H1 (cell line): ENCODE results near the gene CD52. TPM values are rescaled to one million over a fixed set of nuclear protein-coding genes. Genes with fewer than 3 reads are reported as not detected.

Experiments used
- CTCF ChIA-PET: fragments of 300-600 bp; sonication (Branson Sonifier 250); formaldehyde crosslinking; loops from one replicate; lab custom pipeline; 2021; ENCODE audit not compliant: partially characterized antibody; lab: Charles Lee
- POLR2A ChIA-PET: fragments of 300-600 bp; sonication (Branson Sonifier 250); formaldehyde crosslinking; loops from one replicate; lab custom pipeline; 2021; ENCODE audit warnings: inconsistent platforms; ENCODE audit not compliant: partially characterized antibody; lab: Charles Lee
- DNase-seq, 2 experiments: peaks; one replicate each; pipeline versions ENCODE4 v3.0.0 to v3.0.0-alpha.2; 2010 to 2022; ENCODE audit warnings: low spot score in 2 of 2, low read depth in 1 of 2, mixed read lengths in 1 of 2
- FAIRE-seq: peaks from 2 replicates; lab custom pipeline; 2011; peaks lifted over from hg19 to GRCh38; lab: Jason Lieb, UNC
- H2AFZ ChIP-seq: 2 replicates; pipeline ENCODE4 v1.8.1; 2012; ENCODE audit warnings: low read length, inconsistent platforms
- H2AK5ac ChIP-seq: 2 replicates; pipeline ENCODE4 v1.6.1; 2013; ENCODE audit warnings: low read depth, low read length
- H2BK120ac ChIP-seq: replicated peaks from 2 replicates; pipeline ENCODE3; 2013; ENCODE audit warnings: low read depth, low read length, inconsistent platforms
- H2BK12ac ChIP-seq: 2 replicates; pipeline ENCODE4 v1.6.1; 2013; ENCODE audit warnings: low read depth, low read length
- H2BK15ac ChIP-seq: 2 replicates; pipeline ENCODE4 v1.6.1; 2013; ENCODE audit warnings: low read length
- H2BK20ac ChIP-seq: 2 replicates; pipeline ENCODE4 v1.6.1; 2013; ENCODE audit warnings: low read length
- H2BK5ac ChIP-seq: 2 replicates; pipeline ENCODE4 v1.6.1; 2013; ENCODE audit warnings: low read depth, low read length
- H3K14ac ChIP-seq: 2 replicates; pipeline ENCODE4 v1.6.1; 2013; ENCODE audit warnings: inconsistent platforms; ENCODE audit not compliant: insufficient read length
- H3K18ac ChIP-seq: 2 replicates; pipeline ENCODE4 v1.6.1; 2013; ENCODE audit warnings: low read length; ENCODE audit errors: extremely low read depth
- H3K23ac ChIP-seq: 2 replicates; pipeline ENCODE4 v1.6.1; 2013; ENCODE audit warnings: inconsistent platforms; ENCODE audit not compliant: insufficient read length
- H3K23me2 ChIP-seq: 2 replicates; pipeline ENCODE4 v1.6.1; 2013; ENCODE audit warnings: low read depth, low read length
- H3K27ac ChIP-seq: 2 replicates; pipeline ENCODE4 v1.6.1; 2011; ENCODE audit warnings: low read depth, low read length, inconsistent platforms
- H3K27me3 ChIP-seq, 4 experiments: replicated peaks in 1 of 4; 1 replicate in 1 of 4; 2 replicates in 3 of 4; pipeline versions ENCODE4 v1.6.1 to v1.8.1; 2011 to 2013; ENCODE audit warnings: low read length in 3 of 4, mild to moderate bottlenecking in 3 of 4, inconsistent platforms in 2 of 4, mixed read lengths in 2 of 4, moderate library complexity in 1 of 4; ENCODE audit not compliant: control insufficient read depth in 3 of 4, insufficient read depth in 3 of 4; ENCODE audit errors: extremely low read depth in 1 of 4
- H3K36me3 ChIP-seq, 4 experiments: 2 replicates each; pipeline versions ENCODE4 v1.6.1 to v1.8.1; 2011 to 2013; ENCODE audit warnings: mild to moderate bottlenecking in 4 of 4, low read length in 3 of 4, moderate library complexity in 2 of 4, control low read depth in 1 of 4, inconsistent platforms in 1 of 4; ENCODE audit not compliant: insufficient read depth in 4 of 4, control insufficient read depth in 2 of 4
- H3K4ac ChIP-seq: replicated peaks from 2 replicates; pipeline ENCODE3; 2013; ENCODE audit warnings: low read length, low read depth, mixed read lengths, inconsistent platforms; ENCODE audit not compliant: insufficient read length
- H3K4me1 ChIP-seq, 4 experiments: replicated peaks in 1 of 4; 1 replicate in 1 of 4; 2 replicates in 3 of 4; pipeline versions ENCODE4 v1.6.1 to v1.8.1; 2011 to 2013; ENCODE audit warnings: low read length in 3 of 4, inconsistent platforms in 2 of 4, mixed read lengths in 1 of 4; ENCODE audit not compliant: insufficient read depth in 4 of 4, control insufficient read depth in 3 of 4
- H3K4me2 ChIP-seq, 2 experiments: 2 replicates each; pipeline versions ENCODE4 v1.6.1 to v1.8.1; 2011 to 2013; ENCODE audit warnings: low read depth in 2 of 2, low read length in 2 of 2, control low read depth in 1 of 2, inconsistent platforms in 1 of 2, mild to moderate bottlenecking in 1 of 2; ENCODE audit not compliant: insufficient read depth in 1 of 2
- H3K4me3 ChIP-seq, 4 experiments: fragments of 200-600, 300-600 bp in 1 of 4; sonication (generic), shearing (Covaris generic), sonication (Bioruptor Twin) in 1 of 4; 2 replicates each; pipeline versions ENCODE4 v1.5.1 to v1.8.1; 2011 to 2016; ENCODE audit warnings: low read length in 4 of 4, low read depth in 3 of 4, control low read depth in 2 of 4, inconsistent platforms in 2 of 4, mild to moderate bottlenecking in 2 of 4, mixed read lengths in 1 of 4, moderate library complexity in 1 of 4; ENCODE audit not compliant: insufficient read depth in 2 of 4; ENCODE audit errors: extremely low read depth in 1 of 4
- H3K56ac ChIP-seq: replicated peaks from 2 replicates; pipeline ENCODE3; 2013; ENCODE audit warnings: low read depth, mild to moderate bottlenecking, mixed read lengths, low read length, inconsistent platforms; ENCODE audit not compliant: insufficient read length
- H3K79me1 ChIP-seq: 2 replicates; pipeline ENCODE4 v1.6.1; 2013; ENCODE audit warnings: low read depth, low read length, control low read depth
- H3K79me2 ChIP-seq, 2 experiments: 2 replicates each; pipeline versions ENCODE4 v1.6.1 to v1.8.1; 2012 to 2013; ENCODE audit warnings: low read length in 2 of 2, mild to moderate bottlenecking in 2 of 2, inconsistent platforms in 1 of 2; ENCODE audit not compliant: insufficient read depth in 2 of 2, control insufficient read depth in 1 of 2
- H3K9ac ChIP-seq, 4 experiments: replicated peaks in 1 of 4; 1 replicate in 1 of 4; 2 replicates in 3 of 4; pipeline versions ENCODE4 v1.6.1 to v1.8.1; 2011 to 2013; ENCODE audit warnings: low read depth in 3 of 4, low read length in 3 of 4, control low read depth in 2 of 4, mild to moderate bottlenecking in 2 of 4, moderate library complexity in 2 of 4, inconsistent platforms in 1 of 4; ENCODE audit errors: extremely low read depth in 1 of 4
- H3K9me3 ChIP-seq, 2 experiments: 2 replicates each; pipeline versions ENCODE4 v1.6.1 to v1.8.1; 2012 to 2013; ENCODE audit warnings: mild to moderate bottlenecking in 2 of 2, moderate library complexity in 2 of 2, control low read depth in 1 of 2, inconsistent platforms in 1 of 2, low read depth in 1 of 2, low read length in 1 of 2, mixed read lengths in 1 of 2; ENCODE audit not compliant: insufficient read depth in 2 of 2
- H4K20me1 ChIP-seq, 2 experiments: replicated peaks in 1 of 2; 2 replicates each; pipeline versions ENCODE3 to v1.8.1; 2011 to 2013; ENCODE audit warnings: inconsistent platforms in 2 of 2, low read length in 2 of 2, mild to moderate bottlenecking in 1 of 2; ENCODE audit not compliant: insufficient read depth in 2 of 2, control insufficient read depth in 1 of 2
- H4K5ac ChIP-seq: 2 replicates; pipeline ENCODE4 v1.6.1; 2013; ENCODE audit warnings: low read length, low read depth, mixed read lengths, inconsistent platforms; ENCODE audit not compliant: insufficient read length
- H4K8ac ChIP-seq: 2 replicates; pipeline ENCODE4 v1.8.0; 2013; ENCODE audit warnings: mild to moderate bottlenecking, moderate library complexity, low read length, inconsistent platforms; ENCODE audit not compliant: insufficient read depth; ENCODE audit errors: extremely low read depth
- H4K91ac ChIP-seq: replicated peaks from 2 replicates; pipeline ENCODE3; 2013; ENCODE audit warnings: low read length, mixed read lengths, inconsistent platforms; ENCODE audit not compliant: insufficient read length
- CTBP2 ChIP-seq: IDR thresholded peaks from 2 replicates; pipeline ENCODE4 v1.7.0; 2011; ENCODE audit warnings: borderline replicate concordance, mild to moderate bottlenecking, moderate library complexity, mixed read lengths, low read length; ENCODE audit not compliant: insufficient read depth, insufficient read length
- E2F6 ChIP-seq: IDR thresholded peaks from 2 replicates; pipeline ENCODE4 v1.6.1; 2012; ENCODE audit warnings: inconsistent platforms
- EGR1 ChIP-seq: IDR thresholded peaks from 2 replicates; pipeline ENCODE4 v1.6.1; 2011; ENCODE audit warnings: low read depth, low read length, borderline replicate concordance
- EP300 ChIP-seq, 2 experiments: IDR thresholded peaks; 1 replicate in 1 of 2; 2 replicates in 1 of 2; pipeline ENCODE4 v1.6.1; 2011 to 2012; ENCODE audit warnings: low read depth in 2 of 2, low read length in 2 of 2, mild to moderate bottlenecking in 2 of 2, borderline replicate concordance in 1 of 2, inconsistent platforms in 1 of 2, moderate library complexity in 1 of 2
- FOSL1 ChIP-seq: IDR thresholded peaks from 2 replicates; pipeline ENCODE4 v1.6.1; 2011; ENCODE audit warnings: mild to moderate bottlenecking, low read depth, low read length, moderate library complexity; ENCODE audit not compliant: insufficient read depth
- GTF2F1 ChIP-seq: IDR thresholded peaks from 2 replicates; pipeline ENCODE4 v1.6.1; 2012; ENCODE audit warnings: low read depth, low read length, improper control_type of control experiment, borderline replicate concordance
- JUND ChIP-seq: IDR thresholded peaks from 2 replicates; pipeline ENCODE4 v1.6.1; 2011; ENCODE audit warnings: mild to moderate bottlenecking, improper control_type of control experiment, low read length
- KDM5A ChIP-seq: fragments of 200-600 bp; IDR thresholded peaks from 2 replicates; pipeline ENCODE4 v1.7.1; 2012; ENCODE audit warnings: mild to moderate bottlenecking, low read length, inconsistent platforms, mixed read lengths
- RAD21 ChIP-seq, 2 experiments: IDR thresholded peaks in 1 of 2; conservative IDR thresholded peaks in 1 of 2; 2 replicates each; pipeline ENCODE4 v1.6.1; 2011; ENCODE audit warnings: low read depth in 2 of 2, low read length in 2 of 2, improper control_type of control experiment in 1 of 2, inconsistent platforms in 1 of 2, mild to moderate bottlenecking in 1 of 2, moderate library complexity in 1 of 2
- RNF2 ChIP-seq: fragments of 200-900, 300-1000 bp; sonication (generic); IDR thresholded peaks from 2 replicates; pipeline ENCODE4 v1.7.1; 2016; ENCODE audit warnings: borderline replicate concordance, low read depth, mild to moderate bottlenecking, antibody characterized with exemption, low read length; ENCODE audit not compliant: poor library complexity, severe bottlenecking; ENCODE audit errors: missing control alignments
- TCF12 ChIP-seq: IDR thresholded peaks from 2 replicates; pipeline ENCODE4 v1.6.1; 2011; ENCODE audit warnings: low read depth, mild to moderate bottlenecking, low read length
- WGBS, 2 experiments: shearing (Covaris generic) in 1 of 2; methylation state at CpG; one replicate each; pipeline versions ENCODE4 v1.1.6 to v1.1.7; 2013 to 2015; ENCODE audit warnings: low lambda C conversion rate in 2 of 2, mixed read lengths in 2 of 2, inconsistent platforms in 1 of 2, low coverage in 1 of 2, missing lambda C conversion rate in 1 of 2; ENCODE audit not compliant: insufficient replicate concordance in 2 of 2, insufficient coverage in 1 of 2, insufficient read length in 1 of 2; ENCODE audit errors: extremely low coverage in 1 of 2, missing lambda C conversion rate in 1 of 2; 5-methylcytosine and 5-hydroxymethylcytosine counted together
- polyA plus RNA-seq, 7 experiments: library from polyadenylated mRNA; depleted of rRNA in 3 of 7; stranded (reverse) in 5 of 7; unstranded in 2 of 7; fragments of >200 nt in 5 of 7; fragments of 200-250 nt in 2 of 7; gene quantifications; 1 replicate in 5 of 7; 2 replicates in 1 of 7; 4 replicates in 1 of 7; pipeline versions ENCODE4 v1.2.1 to v1.2.3, GENCODE V29; 2011 to 2013; ENCODE audit warnings: missing spikeins in 2 of 7, mixed read lengths in 2 of 7
- total RNA-seq: library from RNA; stranded (reverse); fragmentation: NEBNext Ultra II Directional; extraction: Animal tissue kit (Norgen Biotek cat#: 25700); gene quantifications from 2 replicates; pipeline ENCODE4 v1.2.1, GENCODE V29; 2021

CD52 gene
- total and polyA plus RNA-seq, 2 of the 8 experiments (the other 6 are each of a cell fraction or from before 2014, with no cell fraction given): 2.4 to 3.1 TPM

GRCh38 chr1:26277261-26277661 lies 40.5 kb upstream of the CD52 start:
- WGBS, 2 experiments: 94% methylated on average over 3 of the region's 3 CpGs; no CpG with 5 or more reads in 1 of the 2 experiments
- Histone ChIP-seq H3K23me2 (peaks cover 7% of the 10 kb centered on the region; the same call in 1 of the 2 replicates), H3K4me2 (no peak overlapping the region), H3K36me3 (peaks cover 25 to 38% (median 35%) of the 10 kb centered on the region in 4 experiments), H3K4me3 (no peak overlapping the region), H3K23ac (no peak overlapping the region), H2BK120ac (no peak overlapping the region), H4K91ac (no peak overlapping the region), H4K8ac (no peak overlapping the region), H2AK5ac (no peak overlapping the region), H2BK20ac (no peak overlapping the region), H3K79me2 (peaks cover 0 to 5% of the 10 kb centered on the region in 2 experiments; a peak in 1 of 4 replicates), H2BK12ac (no peak overlapping the region), H2BK15ac (no peak overlapping the region), H4K5ac (no peak overlapping the region), H2BK5ac (no peak overlapping the region), H3K18ac (no peak overlapping the region), H3K9ac (no peak overlapping the region), H3K27ac (no peak overlapping the region), H3K14ac (no peak overlapping the region), H3K56ac (no peak overlapping the region), H3K4me1 (peaks cover 10 to 27% (median 16%) of the 10 kb centered on the region in 4 experiments), H4K20me1 (peaks cover 6 to 13% of the 10 kb centered on the region in 2 experiments), H3K4ac (no peak overlapping the region), H2AFZ (no peak overlapping the region), H3K79me1 (no peaks in the 10 kb centered on the region), H3K27me3 (no peaks in the 10 kb centered on the region), H3K9me3 (no peaks in the 10 kb centered on the region)
- DNase-seq (no peak), FAIRE-seq (no peak)
- ChIA-PET POLR2A (interaction anchor here (0.8 kb wide), 1 partner anchor 11 kb away, joined by 3 read pairs; no protein-coding TSS in a partner anchor), CTCF (interaction anchor here (0.7 to 39.7 kb wide), 11 partner anchors 8 to 117 kb away, joined by 3 to 1530 read pairs (median 5); partner anchors contain the start of genes CATSPER4, CD52, UBXN11 and ZNF593)
- TF ChIP-seq FOSL1: no peak
- TF ChIP-seq GTF2F1: no peak
- no peak for TF ChIP-seq KDM5A
- TF ChIP-seq RNF2: no peak
- no peak for TF ChIP-seq RAD21 (IDR thresholded peaks at IDR 0.05 in 1 of 2, conservative IDR thresholded peaks at IDR 0.05 in 1 of 2; ENCODE audit: low read depth in 2 of 2, low read length in 2 of 2)
- TF ChIP-seq CTBP2: no peak
- TF ChIP-seq EP300 (IDR thresholded peaks at IDR 0.05; ENCODE audit: borderline replicate concordance in 1 of 2, low read depth in 2 of 2, low read length in 2 of 2): no peak
- no peak for TF ChIP-seq JUND
- TF ChIP-seq TCF12: no peak
- TF ChIP-seq E2F6: no peak
- no peak for TF ChIP-seq EGR1
